IPS-18a (cell line): Measurements from ENCODE around the gene NECTIN4.

Experiments
- H3K27ac ChIP-seq: one replicate; pipeline ENCODE4 v1.5.1; 2013; ENCODE audit warnings: low read length
- H3K27me3 ChIP-seq: one replicate; pipeline ENCODE4 v1.6.1; 2013; ENCODE audit warnings: mild to moderate bottlenecking, low read length; ENCODE audit not compliant: control insufficient read depth, insufficient read depth
- H3K36me3 ChIP-seq: one replicate; pipeline ENCODE4 v1.6.1; 2013; ENCODE audit warnings: low read depth, low read length; ENCODE audit not compliant: control insufficient read depth
- H3K4me1 ChIP-seq: one replicate; pipeline ENCODE4 v1.6.1; 2013; ENCODE audit warnings: low read depth, low read length; ENCODE audit not compliant: control insufficient read depth
- H3K4me3 ChIP-seq: one replicate; pipeline ENCODE4 v1.5.1; 2013; ENCODE audit warnings: low read length
- H3K9ac ChIP-seq: one replicate; pipeline ENCODE4 v1.6.1; 2013; ENCODE audit warnings: mild to moderate bottlenecking, low read length, moderate library complexity
- H3K9me3 ChIP-seq: one replicate; pipeline ENCODE4 v1.6.1; 2013; ENCODE audit warnings: low read depth, low read length; ENCODE audit not compliant: control insufficient read depth

The NECTIN4 gene

GRCh38 chr1:161089938-161090337, 580 bp upstream of the NECTIN4 start:
- Histone ChIP-seq H3K36me3 (no peaks in the 10 kb centered on the region), H3K4me3 (no peak overlapping the region), H3K4me1 (no peaks in the 10 kb centered on the region), H3K27ac (no peak overlapping the region), H3K9ac (no peak overlapping the region), H3K9me3 (no peaks in the 10 kb centered on the region), H3K27me3 (no peaks in the 10 kb centered on the region)

GRCh38 chr1:161088587-161089110, 709 bp downstream of the NECTIN4 start:
- Histone ChIP-seq H3K27me3 (no peaks in the 10 kb centered on the region), H3K4me1 (no peaks in the 10 kb centered on the region), H3K4me3 (no peak overlapping the region), H3K27ac (no peak overlapping the region), H3K36me3 (no peaks in the 10 kb centered on the region), H3K9me3 (no peaks in the 10 kb centered on the region), H3K9ac (no peak overlapping the region)

- Histone ChIP-seq H3K36me3 (no peaks in the 10 kb centered on the region), H3K9ac (no peak overlapping the region), H3K27me3 (no peaks in the 10 kb centered on the region), H3K9me3 (no peaks in the 10 kb centered on the region), H3K27ac (no peak overlapping the region), H3K4me1 (no peaks in the 10 kb centered on the region), H3K4me3 (no peak overlapping the region)
These were observed 2.9 kb downstream of the NECTIN4 start for GRCh38 chr1:161086457-161086856.

GRCh38 chr1:161085165-161085564, 4.2 kb downstream of the NECTIN4 start:
- Histone ChIP-seq H3K36me3 (no peaks in the 10 kb centered on the region), H3K9ac (no peak overlapping the region), H3K27ac (no peak overlapping the region), H3K4me3 (no peak overlapping the region), H3K4me1 (peaks cover 5% of the 10 kb centered on the region), H3K9me3 (no peaks in the 10 kb centered on the region), H3K27me3 (no peaks in the 10 kb centered on the region)

GRCh38 chr1:161084597-161084988, 4.8 kb downstream of the NECTIN4 start:
- no peak overlapping the region for H3K27ac ChIP-seq
- H3K4me1 ChIP-seq = peaks cover 5% of the 10 kb centered on the region
- no peaks in the 10 kb centered on the region for H3K36me3 ChIP-seq
- H3K9ac ChIP-seq = no peak overlapping the region
- H3K4me3 ChIP-seq = no peak overlapping the region
- H3K27me3 ChIP-seq = no peaks in the 10 kb centered on the region
- no peaks in the 10 kb centered on the region for H3K9me3 ChIP-seq

GRCh38 chr1:161083748-161084596, 5.4 kb downstream of the NECTIN4 start:
- Histone ChIP-seq H3K9ac (no peak overlapping the region), H3K4me3 (no peak overlapping the region), H3K27ac (no peak overlapping the region)

GRCh38 chr1:161082996-161083747, 6.2 kb downstream of the NECTIN4 start:
- no peak overlapping the region for H3K9ac ChIP-seq

More at GRCh38 chr1:161083748-161084596, 5.4 kb downstream of the NECTIN4 start:
- Histone ChIP-seq H3K36me3 (no peaks in the 10 kb centered on the region), H3K27me3 (no peaks in the 10 kb centered on the region), H3K4me1 (peaks cover 5% of the 10 kb centered on the region), H3K9me3 (no peaks in the 10 kb centered on the region)

GRCh38 chr1:161082483-161082882, 6.9 kb downstream of the NECTIN4 start:
- H3K9ac ChIP-seq = no peak overlapping the region
- H3K4me1 ChIP-seq = peaks cover 5% of the 10 kb centered on the region
- no peaks in the 10 kb centered on the region for H3K9me3 ChIP-seq
- no peaks in the 10 kb centered on the region for H3K36me3 ChIP-seq
- H3K27ac ChIP-seq = no peak overlapping the region
- no peak overlapping the region for H3K4me3 ChIP-seq
- no peaks in the 10 kb centered on the region for H3K27me3 ChIP-seq

More at GRCh38 chr1:161082996-161083747, 6.2 kb downstream of the NECTIN4 start:
- Histone ChIP-seq H3K4me1 (peaks cover 5% of the 10 kb centered on the region), H3K4me3 (no peak overlapping the region), H3K36me3 (no peaks in the 10 kb centered on the region), H3K27me3 (no peaks in the 10 kb centered on the region), H3K27ac (no peak overlapping the region), H3K9me3 (no peaks in the 10 kb centered on the region)

- Histone ChIP-seq H3K4me3 (no peak overlapping the region), H3K9ac (no peak overlapping the region), H3K27ac (no peak overlapping the region), H3K36me3 (no peaks in the 10 kb centered on the region), H3K9me3 (no peaks in the 10 kb centered on the region), H3K4me1 (peaks cover 5% of the 10 kb centered on the region), H3K27me3 (no peaks in the 10 kb centered on the region)
These were observed 7.8 kb downstream of the NECTIN4 start for GRCh38 chr1:161081519-161081918.

- Histone ChIP-seq H3K9me3 (no peaks in the 10 kb centered on the region), H3K27ac (no peak overlapping the region), H3K27me3 (no peaks in the 10 kb centered on the region), H3K36me3 (no peaks in the 10 kb centered on the region), H3K4me1 (peaks cover 5% of the 10 kb centered on the region), H3K4me3 (no peak overlapping the region), H3K9ac (no peak overlapping the region)
These were observed 8.6 kb downstream of the NECTIN4 start for GRCh38 chr1:161080441-161081405.
